Subcutaneous adipose tissue (tissue), 4 donors: ENCODE data around the gene CHDH. TPM values are rescaled to one million over a fixed set of nuclear protein-coding genes. Genes with fewer than 3 reads are reported as not detected.

Source experiments
- small RNA-seq: library from RNA; depleted of rRNA; stranded (forward); fragments of <200 nt; gene quantifications from one replicate; pipeline ENCODE3, GENCODE V24; 2016
- total RNA-seq, 4 donors: library from RNA; depleted of rRNA; stranded (reverse); fragments of >200 nt; gene quantifications; one replicate each; pipeline ENCODE4 v1.1.0, GENCODE V29; 2016

Gene CHDH
- total RNA-seq, 4 donors from 2014 or later: 0.19 to 2.2 (median 0.66) TPM

Small RNA genes lying within 50 kb of the gene (small RNA-seq; reads per million reads assigned to genes)
- not detected for gene AC012467.1

Other genes with a start within 250 kb of the CHDH start
- 1 to 10 TPM in 2 of 4 donors, under 1 TPM in 1, not detected in 1; 0.49 to 1.4 (median 1.1) TPM for gene IL17RB, start 149 bp upstream of the CHDH start, total RNA-seq
- 10 to 100 TPM; 11.7 to 28.9 (median 25.0) TPM for gene ACTR8, start 35.7 kb upstream of the CHDH start, total RNA-seq
- gene SELENOK, start 45.4 kb upstream of the CHDH start, total RNA-seq: 100 to 1,000 TPM in 1 of 4 donors, 10 to 100 TPM in 3; 34.7 to 101 (median 50.8) TPM